Activated CD4-positive, alpha-beta memory T cell treated with anti-CD3 and anti-CD28 coated beads, Interleukin-2, amount 10 ng/mL, durations not matched to agents 7 days and 5 days (primary cell): ENCODE measurements around the gene UNKL. TPM values are rescaled to one million over a fixed set of nuclear protein-coding genes. Genes with fewer than 3 reads are reported as not detected.
"Not testable (repeated sequence)": the region's sequence is repeated elsewhere in the genome, so short reads cannot be mapped to it uniquely, and the experiment has no call there.

Source experiments
- CTCF ChIA-PET: fragments of 350-600 bp; sonication (Branson Sonifier 250); formaldehyde crosslinking; loops from one replicate; lab custom pipeline; 2021; ENCODE audit warnings: antibody characterized with exemption, inconsistent platforms; lab: Charles Lee
- POLR2A ChIA-PET: fragments of 350-600 bp; sonication (Branson Sonifier 250); formaldehyde crosslinking; loops from one replicate; lab custom pipeline; 2021; ENCODE audit warnings: antibody characterized with exemption; lab: Charles Lee
- DNase-seq: peaks from one replicate; pipeline ENCODE4 v3.0.0-alpha.2; 2020
- H3K27ac Mint-ChIP-seq: one replicate; pipeline ENCODE4 v1.8.0; 2021; ENCODE audit warnings: mild to moderate bottlenecking, mixed read lengths
- H3K27me3 Mint-ChIP-seq: one replicate; pipeline ENCODE4 v1.8.0; 2021; ENCODE audit warnings: mixed read lengths
- H3K36me3 Mint-ChIP-seq: one replicate; pipeline ENCODE4 v1.8.0; 2021; ENCODE audit warnings: low read depth, mixed read lengths
- H3K4me1 Mint-ChIP-seq: one replicate; pipeline ENCODE4 v1.8.0; 2021; ENCODE audit warnings: mixed read lengths
- H3K4me3 Mint-ChIP-seq: one replicate; pipeline ENCODE4 v1.8.0; 2021; ENCODE audit warnings: mild to moderate bottlenecking, mixed read lengths
- H3K9me3 Mint-ChIP-seq: one replicate; pipeline ENCODE4 v1.8.0; 2021; ENCODE audit warnings: mixed read lengths
- total RNA-seq, 2 experiments: library from RNA; stranded (reverse); gene quantifications; one replicate each; pipeline ENCODE4 v1.2.3, GENCODE V29; 2021

The UNKL gene
- total RNA-seq, 2 experiments from 2014 or later = 40.0 to 43.7 TPM

- POLR2A ChIA-PET = interaction anchor here (0.8 kb wide), 1 partner anchor 8 kb away, joined by 3 read pairs; no protein-coding TSS in a partner anchor
- Mint-ChIP-seq H3K27ac (no peak overlapping the region), H3K27me3 (no peaks in the 10 kb centered on the region), H3K9me3 (no peaks in the 10 kb centered on the region), H3K4me3 (no peak overlapping the region), H3K36me3 (no peaks in the 10 kb centered on the region), H3K4me1 (no peaks in the 10 kb centered on the region)
- no peak for DNase-seq
- CTCF ChIA-PET = interaction anchor here (1.6 kb wide), 1 partner anchor 22 kb away, joined by 3 read pairs; no protein-coding TSS in a partner anchor
These were observed 29.0 kb upstream of the UNKL start for GRCh38 chr16:1443403-1443973.

GRCh38 chr16:1442697-1443096, 28.2 kb upstream of the UNKL start:
- Mint-ChIP-seq H3K27ac (no peak overlapping the region), H3K9me3 (no peaks in the 10 kb centered on the region), H3K36me3 (no peaks in the 10 kb centered on the region), H3K4me3 (no peak overlapping the region), H3K27me3 (no peaks in the 10 kb centered on the region), H3K4me1 (no peaks in the 10 kb centered on the region)
- DNase-seq = no peak
- POLR2A ChIA-PET = no interaction called here
- CTCF ChIA-PET = no interaction called here

- Mint-ChIP-seq H3K4me1 (no peaks in the 10 kb centered on the region), H3K4me3 (no peak overlapping the region), H3K36me3 (no peaks in the 10 kb centered on the region), H3K27me3 (no peaks in the 10 kb centered on the region), H3K9me3 (no peaks in the 10 kb centered on the region), H3K27ac (no peak overlapping the region)
- no peak for DNase-seq
- CTCF ChIA-PET = no interaction called here
- POLR2A ChIA-PET = no interaction called here
These were observed 26.9 kb upstream of the UNKL start for GRCh38 chr16:1441391-1441829.

- DNase-seq, H3K9me3 Mint-ChIP-seq, H3K36me3 Mint-ChIP-seq, H3K4me3 Mint-ChIP-seq, H3K4me1 Mint-ChIP-seq, POLR2A ChIA-PET, H3K27ac Mint-ChIP-seq, CTCF ChIA-PET, H3K27me3 Mint-ChIP-seq: not testable (repeated sequence)
These were observed 25.2 kb upstream of the UNKL start for GRCh38 chr16:1439699-1440074.

GRCh38 chr16:1439058-1439698, 24.7 kb upstream of the UNKL start:
- Mint-ChIP-seq H3K9me3 (no peaks in the 10 kb centered on the region), H3K4me1 (no peaks in the 10 kb centered on the region), H3K4me3 (no peak overlapping the region), H3K36me3 (no peaks in the 10 kb centered on the region), H3K27me3 (no peaks in the 10 kb centered on the region), H3K27ac (no peak overlapping the region)
- POLR2A ChIA-PET = no interaction called here
- no peak for DNase-seq
- CTCF ChIA-PET = no interaction called here

- H3K9me3 Mint-ChIP-seq = no peaks in the 10 kb centered on the region
- no peak overlapping the region for H3K4me3 Mint-ChIP-seq
- ChIA-PET CTCF (no interaction called here), POLR2A (interaction anchor here (1.3 kb wide), 1 partner anchor 59 kb away, joined by 6 read pairs; no protein-coding TSS in a partner anchor)
- DNase-seq = no peak
- H3K27ac Mint-ChIP-seq = no peak overlapping the region
- H3K36me3 Mint-ChIP-seq = no peaks in the 10 kb centered on the region
- no peaks in the 10 kb centered on the region for H3K4me1 Mint-ChIP-seq
- no peaks in the 10 kb centered on the region for H3K27me3 Mint-ChIP-seq
These were observed 23.9 kb upstream of the UNKL start for GRCh38 chr16:1438229-1439057.

- CTCF ChIA-PET = no interaction called here
These were observed 23.1 kb upstream of the UNKL start for GRCh38 chr16:1437606-1438005.

GRCh38 chr16:1436731-1437355, 22.3 kb upstream of the UNKL start:
- ChIA-PET POLR2A (no interaction called here), CTCF (no interaction called here)
- no peaks in the 10 kb centered on the region for H3K27me3 Mint-ChIP-seq
- no peak overlapping the region for H3K4me3 Mint-ChIP-seq
- no peaks in the 10 kb centered on the region for H3K36me3 Mint-ChIP-seq
- H3K27ac Mint-ChIP-seq = no peak overlapping the region
- no peaks in the 10 kb centered on the region for H3K9me3 Mint-ChIP-seq
- DNase-seq = no peak
- no peaks in the 10 kb centered on the region for H3K4me1 Mint-ChIP-seq

More at GRCh38 chr16:1437606-1438005, 23.1 kb upstream of the UNKL start:
- POLR2A ChIA-PET = interaction anchor here (1.3 kb wide), 1 partner anchor 58 kb away, joined by 6 read pairs; no protein-coding TSS in a partner anchor
- H3K4me3 Mint-ChIP-seq = no peak overlapping the region
- no peaks in the 10 kb centered on the region for H3K27me3 Mint-ChIP-seq
- H3K4me1 Mint-ChIP-seq = no peaks in the 10 kb centered on the region
- no peaks in the 10 kb centered on the region for H3K36me3 Mint-ChIP-seq
- no peaks in the 10 kb centered on the region for H3K9me3 Mint-ChIP-seq
- H3K27ac Mint-ChIP-seq = no peak overlapping the region
- DNase-seq = no peak

- POLR2A ChIA-PET = no interaction called here
- no peak overlapping the region for H3K27ac Mint-ChIP-seq
- CTCF ChIA-PET = no interaction called here
These were observed 21.6 kb upstream of the UNKL start for GRCh38 chr16:1435921-1436697.

GRCh38 chr16:1434644-1435592, 20.4 kb upstream of the UNKL start:
- no peak for DNase-seq
- ChIA-PET CTCF (no interaction called here), POLR2A (interaction anchor here (1.6 kb wide), 1 partner anchor 14 kb away, joined by 6 read pairs; the partner anchor contains the start of gene UQCC4)
- Mint-ChIP-seq H3K27ac (no peak overlapping the region), H3K27me3 (no peaks in the 10 kb centered on the region), H3K4me3 (no peak overlapping the region), H3K36me3 (no peaks in the 10 kb centered on the region), H3K9me3 (no peaks in the 10 kb centered on the region), H3K4me1 (no peaks in the 10 kb centered on the region)

More at GRCh38 chr16:1435921-1436697, 21.6 kb upstream of the UNKL start:
- no peak for DNase-seq
- H3K4me3 Mint-ChIP-seq = no peak overlapping the region
- H3K27me3 Mint-ChIP-seq = no peaks in the 10 kb centered on the region
- no peaks in the 10 kb centered on the region for H3K4me1 Mint-ChIP-seq
- no peaks in the 10 kb centered on the region for H3K36me3 Mint-ChIP-seq
- H3K9me3 Mint-ChIP-seq = no peaks in the 10 kb centered on the region

GRCh38 chr16:1433756-1434155, 19.3 kb upstream of the UNKL start:
- no peaks in the 10 kb centered on the region for H3K27me3 Mint-ChIP-seq
- no peak overlapping the region for H3K4me3 Mint-ChIP-seq
- no peaks in the 10 kb centered on the region for H3K4me1 Mint-ChIP-seq
- no peaks in the 10 kb centered on the region for H3K36me3 Mint-ChIP-seq
- CTCF ChIA-PET = no interaction called here
- H3K27ac Mint-ChIP-seq = no peak overlapping the region
- no peaks in the 10 kb centered on the region for H3K9me3 Mint-ChIP-seq
- no peak for DNase-seq
- POLR2A ChIA-PET = interaction anchor here (1.6 kb wide), 1 partner anchor 13 kb away, joined by 6 read pairs; the partner anchor contains the start of gene UQCC4
